Measurements from ENCODE around the gene GRHL1.

GRHL1 gene

GRCh38 chr2:10019174-10019573, 67.7 kb downstream of the GRHL1 start:
- TF ChIP-seq ZFX (IDR thresholded peaks at IDR 0.05; ENCODE audit: borderline replicate concordance) (no peak), CTCF (IDR thresholded peaks at IDR 0.05) (no peak)
- no peak overlapping the region for H3K27ac ChIP-seq

GRCh38 chr2:10019602-10020400, 68.3 kb downstream of the GRHL1 start:
- no peak for TF ChIP-seq CTCF (IDR thresholded peaks at IDR 0.05)
- no peak for TF ChIP-seq ZFX (IDR thresholded peaks at IDR 0.05; ENCODE audit: borderline replicate concordance)
- no peak overlapping the region for H3K27ac ChIP-seq

- TF ChIP-seq CTCF (IDR thresholded peaks at IDR 0.05): no peak
- TF ChIP-seq ZFX (IDR thresholded peaks at IDR 0.05; ENCODE audit: borderline replicate concordance): no peak
- no peak overlapping the region for H3K27ac ChIP-seq
Observed at GRCh38 chr2:10022041-10022421, 70.5 kb downstream of the GRHL1 start.

GRCh38 chr2:10022445-10022844, 71.0 kb downstream of the GRHL1 start:
- no peak for TF ChIP-seq ZFX (IDR thresholded peaks at IDR 0.05; ENCODE audit: borderline replicate concordance)
- TF ChIP-seq CTCF (IDR thresholded peaks at IDR 0.05): no peak
- no peak overlapping the region for H3K27ac ChIP-seq

- H3K27ac ChIP-seq: no peak overlapping the region
- no peak for TF ChIP-seq ZFX (IDR thresholded peaks at IDR 0.05; ENCODE audit: borderline replicate concordance)
Observed at GRCh38 chr2:10022966-10023662, 71.6 kb downstream of the GRHL1 start.

GRCh38 chr2:10026940-10027569, 75.6 kb downstream of the GRHL1 start:
- TF ChIP-seq ZFX (IDR thresholded peaks at IDR 0.05; ENCODE audit: borderline replicate concordance): no peak
- TF ChIP-seq CTCF (IDR thresholded peaks at IDR 0.05): no peak
- no peak overlapping the region for H3K27ac ChIP-seq

- no peak overlapping the region for H3K27ac ChIP-seq
- TF ChIP-seq CTCF (IDR thresholded peaks at IDR 0.05) (no peak), ZFX (IDR thresholded peaks at IDR 0.05; ENCODE audit: borderline replicate concordance) (no peak)
Observed at GRCh38 chr2:10027660-10028330, 76.3 kb downstream of the GRHL1 start.
